Left lobe of liver (tissue), 2 donors: ENCODE measurements around the gene STPG3. TPM values are rescaled to one million over a fixed set of nuclear protein-coding genes. Genes with fewer than 3 reads are reported as not detected.

Experiments used
- ATAC-seq: fragments of 200-7000 bp; cut with Tn5 transposase; one replicate; pipeline ENCODE4 v1.9.1; 2020; ENCODE audit warnings: mild to moderate bottlenecking, moderate library complexity
- DNase-seq: peaks from one replicate; pipeline ENCODE4 v3.0.0-alpha.2; 2020; ENCODE audit warnings: low spot score
- total RNA-seq: library from RNA; stranded (reverse); gene quantifications from one replicate; pipeline ENCODE4 v1.2.1, GENCODE V29; 2021
- donor health status: DM: no; HTN: no; CAD: no; lungs with moderate emphysema.
- donor health status: DM: no; HTN: yes; CAD: no.

Gene STPG3
- total RNA-seq, 1 donor from 2014 or later: not detected

DNA sequence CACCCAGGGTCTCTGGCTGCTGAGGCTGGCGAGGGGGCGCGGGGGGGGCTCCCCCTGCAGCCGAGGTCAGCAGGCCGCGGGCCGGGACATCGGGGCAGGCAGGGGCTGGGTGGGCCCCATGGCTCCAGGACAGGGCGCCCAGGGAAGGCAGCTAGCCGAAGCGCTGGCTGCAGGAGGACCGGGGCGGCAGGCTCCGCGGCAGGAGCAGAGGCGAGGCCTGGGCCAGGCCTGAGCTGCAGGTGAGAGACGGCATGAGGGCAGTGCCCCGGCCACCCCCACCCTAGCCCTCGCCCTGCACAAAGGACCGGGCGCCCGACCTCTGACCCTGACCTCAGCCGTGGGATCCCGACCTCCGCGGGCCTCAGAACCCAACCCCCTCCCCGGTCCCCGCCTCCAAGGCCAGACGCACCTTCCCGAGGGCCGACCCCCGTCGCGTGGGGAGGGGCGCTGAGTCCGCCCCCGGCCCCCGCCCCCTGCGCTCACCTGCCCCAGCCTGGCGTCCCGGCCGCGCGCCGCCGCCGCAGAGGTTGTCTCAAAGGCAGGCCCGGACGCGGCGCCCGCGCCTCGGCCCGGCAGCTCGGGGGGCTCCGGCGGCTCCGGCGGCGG, 29.5 kb upstream of the STPG3 start:
- peak; percentile 85 for DNase-seq
- ATAC-seq: peak; percentile 55

DNA sequence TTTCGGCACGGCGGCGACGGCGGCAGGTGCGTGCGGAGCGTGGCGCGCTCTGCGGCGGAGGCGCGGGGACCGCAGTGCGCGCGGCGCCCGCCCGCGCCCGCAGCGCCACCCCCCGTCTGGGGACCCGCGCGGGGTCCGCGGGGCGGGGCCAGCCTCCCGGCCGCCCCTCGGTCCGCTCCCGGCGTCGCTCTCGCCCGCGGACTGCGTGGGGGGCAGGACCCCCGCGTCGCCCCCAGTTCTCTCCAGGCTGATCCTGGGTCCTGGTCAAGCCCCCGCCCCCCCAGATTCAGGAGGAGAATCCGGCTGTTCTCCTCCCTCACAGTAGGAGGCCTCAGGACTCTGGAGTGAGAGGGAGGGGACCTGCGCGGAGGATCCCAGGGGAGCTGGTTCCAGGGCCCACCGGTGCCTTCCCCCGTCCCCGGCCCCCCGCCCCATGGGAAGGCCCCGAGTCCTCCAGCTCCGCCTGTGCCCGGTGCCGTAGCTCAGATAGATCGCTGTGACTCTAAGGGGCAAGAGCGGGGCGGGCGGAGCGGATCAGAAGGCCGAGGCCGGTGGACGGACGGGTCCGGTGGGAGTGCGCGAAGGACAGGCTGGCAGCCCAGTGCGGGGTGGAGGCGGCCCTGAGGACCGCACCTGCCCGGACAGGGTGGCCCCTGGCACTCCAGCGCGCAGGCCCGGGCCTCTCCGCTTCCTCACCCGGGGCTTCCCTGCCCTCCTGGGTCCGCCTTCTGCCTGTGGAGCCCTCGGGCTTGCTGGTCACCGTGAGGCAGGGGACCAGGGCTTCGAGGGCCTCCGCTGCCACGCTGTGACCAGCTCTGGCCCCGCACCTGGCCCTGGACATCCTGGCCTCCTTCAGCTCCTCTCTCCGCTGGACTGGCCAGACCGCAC, 28.7 kb upstream of the STPG3 start, which contains the start of gene RNF208:
TSS of gene RNF208 (minus strand) at position 51 of the 888 bp plus-strand sequence. CDS start 1,028 bp downstream, outside the sequence.
- DNase-seq (no peak), ATAC-seq (peak; percentile 19)

DNA sequence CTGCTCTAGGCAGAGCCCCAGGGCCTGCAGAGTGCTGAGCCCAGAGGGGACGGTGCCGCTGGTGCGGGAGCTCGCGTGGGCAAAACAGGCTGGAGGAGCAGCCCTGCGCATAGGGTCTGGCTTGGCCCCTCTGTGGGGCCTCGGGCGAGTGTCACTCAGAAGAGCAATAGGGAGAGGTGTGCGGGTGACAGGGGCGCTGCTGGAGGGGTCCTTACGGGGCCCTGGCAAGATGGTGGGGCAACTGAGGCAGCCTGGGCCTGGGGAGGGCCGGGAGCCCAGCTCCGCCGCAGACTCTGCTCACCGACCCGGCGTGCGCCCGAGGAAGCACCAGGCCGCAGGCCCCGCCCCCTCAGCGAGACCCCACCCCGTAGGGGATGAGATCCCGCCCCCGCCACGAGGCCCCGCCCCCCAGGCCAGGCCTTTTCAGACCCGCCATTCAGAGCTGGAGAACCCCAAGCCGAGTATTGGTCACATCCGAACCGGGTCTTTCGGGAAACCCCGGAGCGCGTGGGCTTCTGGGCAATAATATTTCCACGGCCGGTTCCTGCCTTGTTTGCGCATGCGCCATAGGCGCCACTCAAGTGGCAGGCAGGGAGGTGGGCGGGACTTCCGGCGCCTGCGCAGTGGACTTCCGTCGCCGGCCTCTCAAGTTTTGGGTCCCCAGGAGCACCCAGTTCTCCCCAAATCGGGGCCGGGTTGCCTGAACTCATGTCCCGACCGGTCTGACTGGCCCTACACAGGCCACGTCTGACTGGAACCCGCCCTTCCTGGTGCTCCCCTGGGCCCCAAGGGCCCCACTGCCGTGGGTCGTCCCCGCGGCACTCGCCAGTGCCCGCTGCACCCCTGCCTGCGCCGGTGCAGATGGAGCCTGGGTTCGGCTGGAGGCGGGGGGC, 27.8 kb upstream of the STPG3 start:
- DNase-seq (peak; percentile 98), ATAC-seq (peak; percentile 87)

DNA sequence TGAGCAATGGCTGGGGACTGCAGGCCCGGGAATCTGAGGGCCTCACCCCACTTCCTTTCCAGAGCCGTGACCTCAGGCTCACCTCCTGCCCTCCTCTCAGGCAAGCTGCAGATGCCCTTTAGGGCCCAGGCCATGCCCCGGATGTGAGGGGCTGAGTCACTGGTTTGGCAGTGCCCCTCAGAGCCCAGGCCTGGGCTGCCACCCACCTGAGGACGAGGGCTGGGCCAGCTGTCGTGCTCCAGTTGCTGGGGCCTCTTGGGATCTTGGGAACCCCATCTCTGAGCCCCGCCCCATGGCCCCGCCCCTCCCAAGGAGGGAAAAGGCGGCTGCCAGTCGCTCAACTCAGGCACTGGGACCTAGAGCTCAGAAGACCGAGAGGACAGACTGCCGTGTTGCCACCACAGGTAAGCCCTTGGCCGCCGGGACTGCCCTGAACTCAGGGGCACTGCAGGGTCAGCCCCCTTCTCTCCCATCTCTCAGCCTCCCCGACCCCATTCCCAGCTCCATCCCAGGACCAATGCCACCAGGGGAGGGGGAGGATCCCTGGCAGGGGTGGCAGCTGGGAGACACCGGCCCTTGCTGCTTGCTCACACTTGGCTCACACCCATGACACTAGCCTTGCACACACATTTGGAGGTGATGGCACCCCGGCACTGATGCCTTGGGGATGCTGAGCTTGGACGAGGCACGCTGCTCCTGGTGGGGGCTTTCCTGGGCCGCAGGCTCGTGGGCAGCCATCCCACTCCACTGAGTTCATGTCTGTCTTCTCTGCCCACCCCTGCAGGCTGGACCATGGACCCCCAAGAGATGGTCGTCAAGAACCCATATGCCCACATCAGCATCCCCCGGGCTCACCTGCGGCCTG, 26.0 kb upstream of the STPG3 start, which contains the start of gene CYSRT1:
TSS of gene CYSRT1 (plus strand) at position 345 of the 865 bp plus-strand sequence. CDS start at position 793, 448 bp downstream.
- no peak for ATAC-seq
- DNase-seq: no peak

DNA sequence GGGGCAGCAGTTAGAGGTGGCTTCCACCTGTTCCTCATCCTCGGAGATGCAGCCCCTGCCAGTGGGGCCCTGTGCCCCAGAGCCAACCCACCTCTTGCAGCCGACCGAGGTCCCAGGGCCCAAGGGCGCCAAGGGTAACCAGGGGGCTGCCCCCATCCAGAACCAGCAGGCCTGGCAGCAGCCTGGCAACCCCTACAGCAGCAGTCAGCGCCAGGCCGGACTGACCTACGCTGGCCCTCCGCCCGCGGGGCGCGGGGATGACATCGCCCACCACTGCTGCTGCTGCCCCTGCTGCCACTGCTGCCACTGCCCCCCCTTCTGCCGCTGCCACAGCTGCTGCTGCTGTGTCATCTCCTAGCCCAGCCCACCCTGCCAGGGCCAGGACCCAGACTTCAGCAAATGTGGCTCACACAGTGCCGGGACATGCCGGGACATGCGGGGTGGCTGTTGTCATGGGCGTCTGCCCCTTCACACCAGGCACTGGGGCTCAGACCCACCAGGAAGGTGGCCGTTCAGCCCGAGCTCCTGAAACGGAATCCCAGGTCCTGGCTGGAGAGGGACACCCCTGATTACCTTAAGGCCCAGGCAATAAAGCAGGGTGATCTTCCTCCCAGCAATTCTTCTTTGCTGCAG, 25.3 kb upstream of the STPG3 start:
- DNase-seq (no peak), ATAC-seq (no peak)

DNA sequence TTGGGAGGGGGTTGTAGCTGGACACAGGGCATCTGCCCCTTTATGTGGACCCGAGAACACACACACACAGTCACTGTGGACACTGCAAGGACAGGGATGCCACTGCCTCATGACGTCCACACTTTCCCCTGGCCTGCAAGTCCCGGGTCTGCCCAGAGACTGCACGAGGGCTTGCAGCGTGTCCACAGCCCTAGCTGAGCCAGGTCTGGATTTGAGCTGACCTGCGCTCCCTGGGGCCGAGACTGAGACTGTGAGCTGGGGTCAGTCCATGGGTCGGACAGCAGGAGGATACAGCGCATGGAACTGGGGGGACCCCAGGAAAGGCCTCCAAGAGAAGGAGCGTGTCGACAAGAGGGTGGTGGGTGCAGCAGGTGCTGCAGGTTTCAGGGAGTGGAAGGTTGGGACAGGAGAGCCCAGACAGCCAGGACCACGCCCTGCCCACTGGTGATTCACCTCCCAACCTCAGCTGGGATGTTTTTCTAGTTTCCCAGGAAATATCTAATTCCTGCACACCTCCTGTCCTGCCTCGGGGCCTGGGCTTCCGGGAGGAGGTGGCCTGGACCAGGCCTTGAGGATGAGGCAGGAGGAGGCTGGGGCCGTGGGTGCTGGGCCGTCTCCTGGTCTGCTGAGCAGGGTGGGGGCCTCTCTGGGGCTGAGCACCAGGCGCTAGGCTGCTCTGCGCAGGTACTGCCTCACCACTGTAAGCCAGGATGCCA, 24.6 kb upstream of the STPG3 start:
- DNase-seq: no peak
- no peak for ATAC-seq

DNA sequence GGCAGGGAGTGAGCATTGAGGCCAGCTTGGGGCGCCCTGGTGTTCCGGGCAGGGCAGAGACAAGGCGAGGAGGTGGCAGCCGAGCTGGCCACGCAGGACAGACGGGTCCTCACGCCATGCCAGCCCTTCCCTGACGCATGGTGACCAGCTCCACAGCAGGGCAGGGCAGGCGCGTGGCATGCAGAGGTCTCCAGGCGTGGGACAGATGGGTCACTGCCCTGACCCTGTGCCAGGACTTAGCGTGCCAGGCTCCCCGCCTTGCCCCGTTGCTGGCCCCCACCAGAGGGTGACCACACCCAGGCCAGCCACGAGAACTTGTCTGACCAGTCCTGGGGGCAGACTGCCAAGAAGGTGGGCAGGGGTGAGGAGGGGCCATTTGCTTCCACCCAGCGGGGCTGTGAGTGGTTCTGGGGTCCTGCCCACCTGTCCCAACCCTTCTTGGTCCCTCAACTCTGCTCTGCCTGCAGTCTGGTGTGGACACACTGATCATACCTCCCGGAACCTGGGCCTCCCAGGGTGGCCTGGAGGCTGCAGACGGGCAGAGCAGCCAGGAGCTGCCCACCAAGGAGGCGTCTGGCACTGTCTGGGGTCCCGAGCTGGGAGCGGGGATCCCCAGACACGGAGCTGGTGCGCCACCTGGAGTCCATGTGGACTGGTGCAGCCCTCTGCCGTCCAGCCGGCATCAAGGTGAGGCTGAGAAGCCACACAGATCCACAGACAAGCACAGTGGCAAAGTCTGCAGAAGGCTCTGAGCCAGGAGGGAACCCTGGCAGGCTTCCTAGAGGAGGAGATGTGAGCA, 23.8 kb upstream of the STPG3 start, which contains the start of gene RNF224:
TSS of gene RNF224 (plus strand) at position 449 of the 799 bp plus-strand sequence. CDS start 834 bp downstream, outside the sequence.
- peak; percentile 84 for DNase-seq
- ATAC-seq: peak; percentile 63

DNA sequence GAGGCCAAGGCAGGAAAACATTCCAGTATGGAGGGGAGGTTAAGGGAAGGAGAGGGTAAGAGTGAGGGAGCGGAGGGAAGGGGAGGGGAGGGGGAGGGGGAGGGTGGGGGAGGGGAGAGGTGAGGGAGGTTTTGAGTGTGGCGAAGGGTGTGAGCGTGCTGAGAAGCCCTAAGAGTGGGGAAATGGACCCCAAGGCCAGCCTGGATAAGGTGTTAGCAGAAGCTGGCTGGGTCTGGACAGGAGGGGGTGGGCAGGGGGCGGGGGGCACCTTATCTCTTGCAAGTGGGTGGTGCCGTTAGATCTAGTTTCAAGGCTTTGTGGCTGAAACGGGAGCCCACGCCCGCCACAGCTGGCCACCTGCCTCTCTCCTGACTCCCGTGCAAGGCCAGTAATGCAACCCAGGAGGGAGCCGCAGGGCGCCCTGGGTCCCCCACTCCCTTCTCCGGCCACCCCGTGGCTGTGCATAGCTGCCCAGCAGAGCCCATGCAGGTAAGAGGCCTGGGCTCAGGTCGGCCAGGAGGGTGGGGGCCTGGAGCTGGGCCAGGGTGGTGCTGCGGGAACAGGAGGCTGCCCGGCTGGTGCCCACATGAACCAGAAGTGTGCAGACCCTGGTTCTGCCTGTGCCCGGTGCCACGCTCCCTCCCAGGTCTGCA, 23.1 kb upstream of the STPG3 start:
- no peak for DNase-seq
- no peak for ATAC-seq

DNA sequence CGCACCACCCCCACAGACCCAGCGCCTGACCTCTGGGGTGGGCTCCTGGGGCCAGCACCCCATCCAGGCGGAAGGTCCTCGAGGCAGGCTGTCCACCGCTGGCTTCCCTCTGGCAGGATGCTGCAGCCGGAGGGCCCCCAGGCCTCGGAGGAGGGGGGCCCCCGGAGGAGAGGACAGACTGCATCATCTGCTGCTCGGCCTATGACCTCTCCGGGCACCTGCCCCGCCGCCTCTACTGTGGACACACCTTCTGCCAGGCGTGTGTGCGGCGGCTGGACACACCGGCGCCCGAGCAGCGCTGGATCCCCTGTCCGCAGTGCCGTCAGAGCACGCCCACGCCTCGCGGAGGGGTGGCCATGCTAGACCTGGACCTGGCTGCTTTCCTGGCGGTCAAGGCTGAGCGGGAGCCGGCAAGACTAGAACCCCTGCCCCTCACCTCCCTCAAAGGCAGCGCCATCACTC, 22.5 kb upstream of the STPG3 start:
- DNase-seq: no peak

DNA sequence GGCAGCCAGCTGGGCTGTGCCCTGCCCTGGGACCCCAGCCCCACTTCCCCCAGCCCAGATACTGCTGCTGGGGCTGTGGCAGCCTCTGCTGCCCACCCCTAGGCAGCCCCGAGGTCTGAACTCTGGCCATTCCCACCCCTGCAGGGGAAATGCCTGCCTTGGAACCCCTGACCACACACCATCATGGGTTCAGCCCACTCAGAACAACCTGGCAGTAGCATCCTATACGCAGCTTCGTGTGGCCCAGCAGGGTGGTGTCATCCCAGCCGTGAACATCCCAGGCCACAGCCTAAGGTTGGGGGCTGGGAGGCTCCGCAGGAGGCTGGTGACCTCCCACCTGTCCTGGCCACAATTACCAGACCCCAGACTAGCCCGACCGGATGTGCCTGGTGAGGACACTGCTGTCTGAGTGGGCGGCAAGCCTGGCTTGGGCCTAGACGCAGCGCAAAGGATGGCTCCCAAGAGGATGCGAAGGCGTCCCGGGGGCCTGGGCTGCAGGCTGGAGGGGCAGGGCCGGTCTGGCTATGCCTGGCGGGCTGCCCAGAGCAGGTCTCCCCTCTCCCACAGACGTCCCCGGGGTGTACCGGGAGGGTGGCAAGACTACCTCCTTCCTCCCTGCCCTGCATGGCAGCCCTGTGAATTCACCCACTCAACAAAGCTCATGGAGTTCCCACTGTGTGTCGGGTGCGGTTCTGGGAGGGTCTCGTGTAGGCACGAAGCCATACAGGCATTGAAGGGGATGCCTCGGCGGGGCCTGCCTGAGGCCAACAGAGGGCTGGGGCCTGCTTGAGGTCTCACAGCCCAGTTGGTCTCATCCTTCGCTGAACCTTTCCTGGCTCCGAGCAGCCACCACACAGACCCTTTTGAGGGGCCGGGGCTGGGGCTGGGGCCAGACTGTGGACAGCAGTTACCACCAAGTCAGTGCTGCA, 21.9 kb upstream of the STPG3 start:
- DNase-seq: no peak
- ATAC-seq: no peak

More for the DNA sequence above, 22.5 kb upstream of the STPG3 start:
- ATAC-seq: no peak

DNA sequence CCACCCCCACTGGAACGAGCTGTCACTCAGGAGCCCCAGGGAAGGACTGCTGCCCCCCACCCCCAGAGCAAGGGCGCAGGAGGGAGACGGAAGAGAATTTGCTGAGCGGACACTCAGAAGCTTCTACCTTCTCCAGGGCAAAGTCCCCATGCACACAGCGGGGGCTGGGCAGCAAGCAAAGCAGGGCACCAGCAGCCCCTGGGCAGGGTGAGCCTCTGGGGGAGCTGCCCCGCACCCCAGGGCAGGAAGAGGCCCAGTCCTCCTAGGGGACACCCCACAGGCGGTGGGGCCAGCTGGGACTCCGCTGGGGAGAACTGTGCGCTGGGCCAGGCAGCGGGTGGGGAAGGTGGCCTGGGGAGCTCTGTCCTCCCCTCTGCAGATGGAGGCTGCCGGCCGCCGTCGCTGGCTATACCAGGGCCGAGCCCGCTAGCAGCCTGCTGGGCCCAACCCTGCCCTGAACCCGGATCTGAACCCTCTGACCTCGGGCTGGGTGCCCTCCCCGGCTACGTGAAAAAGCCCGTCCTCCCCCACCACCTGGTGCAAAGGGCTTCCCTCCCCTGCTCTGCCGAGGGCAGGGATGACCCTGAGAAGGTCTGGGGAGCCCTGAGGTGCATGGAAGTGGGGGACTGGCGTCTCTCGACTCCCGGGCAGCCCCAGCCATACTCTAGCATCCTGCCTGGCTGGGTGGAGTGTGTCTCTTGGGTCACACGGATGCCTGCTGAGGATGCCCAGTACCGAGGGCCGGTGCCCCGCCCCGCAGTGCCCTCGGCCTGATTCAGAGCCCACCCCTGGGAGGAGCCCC, 21.0 kb upstream of the STPG3 start:
- ATAC-seq (no peak), DNase-seq (no peak)

DNA sequence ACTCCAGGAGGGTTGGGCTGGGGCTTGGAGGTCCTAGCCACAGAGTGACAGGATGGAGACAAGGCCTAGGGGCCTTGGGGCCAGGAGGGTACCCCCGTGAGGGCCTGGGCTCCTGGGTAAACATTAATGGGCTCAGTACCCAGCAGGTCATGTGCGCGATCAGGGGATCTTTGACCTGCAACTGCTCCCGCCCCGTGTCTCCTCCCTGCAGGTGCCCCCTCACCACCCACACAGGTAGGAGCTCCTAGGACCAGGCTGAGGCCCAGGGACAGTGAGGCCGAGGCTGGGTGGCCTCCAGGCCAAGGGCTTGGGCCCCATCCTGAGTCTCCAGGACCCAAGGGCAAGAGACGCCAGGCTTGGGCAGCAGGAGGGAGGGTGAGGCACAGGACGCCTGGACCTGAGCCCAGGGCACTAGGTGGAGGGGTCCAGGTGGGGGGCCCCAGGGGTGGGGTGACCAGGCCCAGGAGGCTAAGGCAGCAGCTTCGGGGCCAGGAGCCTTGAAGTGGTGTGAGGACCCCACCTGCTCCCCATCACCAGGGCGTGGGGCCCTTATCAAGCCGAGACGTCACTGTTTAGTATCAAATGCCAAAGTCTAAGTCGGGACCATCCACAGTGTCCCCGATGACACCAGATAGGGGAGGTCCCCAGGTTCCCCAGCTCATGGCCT, 20.2 kb upstream of the STPG3 start, which contains the start of gene SLC34A3:
TSS of gene SLC34A3 (plus strand) at position 197 of the 667 bp plus-strand sequence. CDS start 802 bp downstream, outside the sequence.
- ATAC-seq: no peak
- no peak for DNase-seq

DNA sequence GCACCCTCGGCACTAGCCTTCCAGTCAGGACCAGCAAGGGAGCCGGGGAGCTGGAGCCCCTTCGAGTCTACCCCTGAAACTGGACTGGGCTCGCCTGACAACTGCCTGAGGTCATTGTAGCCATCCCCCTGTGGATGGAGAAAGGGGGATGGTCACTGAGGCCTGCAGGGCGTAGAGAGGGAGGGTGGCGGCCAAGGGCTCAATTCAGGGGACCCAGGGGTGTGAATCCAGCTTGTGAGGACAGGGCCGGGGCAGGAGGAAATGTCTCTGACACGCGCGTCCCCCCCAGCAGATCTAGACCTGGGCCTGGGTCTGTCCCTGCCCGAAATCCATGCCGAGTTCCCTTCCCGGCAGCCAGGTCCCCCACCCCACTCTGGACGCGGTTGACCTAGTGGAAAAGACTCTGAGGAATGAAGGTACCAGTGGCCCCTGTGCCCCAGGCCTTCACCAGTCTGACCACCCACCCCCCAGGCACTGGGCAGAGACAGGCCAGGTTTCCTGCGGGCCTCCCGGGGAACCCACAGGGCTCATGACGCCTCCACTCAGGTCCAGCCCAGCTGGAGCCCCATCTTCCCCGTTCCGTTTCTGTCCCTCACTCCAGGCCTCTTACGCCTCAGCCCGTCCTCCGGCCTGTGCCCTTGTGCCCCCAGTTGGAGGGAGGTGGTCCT, 19.6 kb upstream of the STPG3 start:
- ATAC-seq (no peak), DNase-seq (no peak)

DNA sequence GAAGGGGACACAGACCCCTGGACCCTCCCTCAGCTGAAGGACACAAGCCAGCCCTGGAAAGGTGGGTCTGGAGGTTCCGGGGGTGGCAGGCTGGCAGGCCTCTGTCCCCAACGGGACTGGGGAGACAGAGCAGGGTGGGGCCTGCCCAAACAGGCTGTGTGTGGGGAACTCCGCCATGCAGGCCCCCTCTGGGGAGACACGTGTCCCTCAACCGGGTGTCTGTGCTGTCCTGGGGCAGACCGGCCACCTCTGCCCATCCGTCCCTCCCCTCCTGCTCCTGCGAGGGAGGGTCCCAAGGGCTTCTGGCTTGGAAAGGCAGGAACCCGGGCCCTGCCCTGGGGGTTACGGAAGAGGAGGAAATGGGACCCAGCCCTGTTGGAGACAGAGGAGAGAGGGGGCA, 19.0 kb upstream of the STPG3 start:
- ATAC-seq: no peak
- DNase-seq: no peak
